ENCODE results near the gene ORM2. TPM values are rescaled to one million over a fixed set of nuclear protein-coding genes. Genes with fewer than 3 reads are reported as not detected.

Gene ORM2
- total and polyA plus RNA-seq, 2 of the 13 experiments (the other 11 are each of a cell fraction or from before 2014, with no cell fraction given) = 565 to 824 TPM

DNA sequence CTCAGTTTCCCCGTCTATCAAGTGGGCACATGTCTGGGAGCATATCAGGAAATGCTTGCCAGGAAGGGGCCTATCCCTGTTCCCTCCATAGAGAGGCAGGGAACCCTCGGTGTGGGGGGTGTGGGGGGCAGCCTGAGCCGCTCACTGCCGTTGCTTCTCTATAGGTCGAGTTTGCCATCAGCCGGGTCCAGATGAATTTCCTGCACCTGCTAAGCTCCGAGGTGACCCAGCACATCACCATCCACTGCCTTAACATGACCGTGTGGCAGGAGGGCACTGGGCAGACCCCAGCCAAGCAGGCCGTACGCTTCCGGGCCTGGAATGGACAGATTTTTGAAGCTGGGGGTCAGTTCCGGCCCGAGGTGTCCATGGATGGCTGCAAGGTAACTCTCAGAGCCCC lies 20.6 kb upstream of the ORM2 start:
- POLR2A ChIA-PET = no interaction called here
- ATAC-seq (no peak), FAIRE-seq (no peak), DNase-seq (ENCODE audit: low spot score) (no peak)
- Histone ChIP-seq H3K4me1 (ENCODE audit: insufficient read depth, low read length) (peaks cover 13% of the 10 kb centered on the region), H4K20me1 (ENCODE audit: insufficient read depth, low read length) (no peaks in the 10 kb centered on the region), H3K4me2 (ENCODE audit: low read depth, low read length) (no peak overlapping the region), H3K9ac (ENCODE audit: insufficient read depth, low read depth, low read length) (no peak overlapping the region), H3K4me3 (replicated peaks in 1 of 3; ENCODE audit: insufficient read depth in 1 of 3, low read depth in 2 of 3, low read length in 3 of 3) (no peak overlapping the region), H3K79me2 (ENCODE audit: insufficient read depth, low read length) (no peaks in the 10 kb centered on the region), H3K27me3 (ENCODE audit: control insufficient read depth in 1 of 2, insufficient read depth in 2 of 2, low read length in 2 of 2) (no peaks in the 10 kb centered on the region), H3K36me3 (replicated peaks in 1 of 2; ENCODE audit: control insufficient read depth in 1 of 2, insufficient read depth in 2 of 2, low read length in 2 of 2) (peaks cover 39 to 63% of the 10 kb centered on the region in 2 experiments), H3K27ac (ENCODE audit: extremely low read length, insufficient read depth, low read length) (no peak overlapping the region), H3K9me3 (ENCODE audit: low read length) (no peaks in the 10 kb centered on the region), H2AFZ (ENCODE audit: low read length) (no peak overlapping the region)
- no peak for TF ChIP-seq ZFP36L2 (CRISPR knock-in tag; IDR thresholded peaks at IDR 0.05)
- TF ChIP-seq ZNF629 (CRISPR knock-in tag; conservative IDR thresholded peaks at IDR 0.05) = peak; percentile 38; the same call in 1 of the 2 replicates
- intact Hi-C loops (cut with micrococcal nuclease; ENCODE audit: unreplicated experiment) = no loop called here
- in situ Hi-C loops (cut with HindIII; ENCODE audit: extremely low pct_ligation_motif_present, low pct_unique_long_range_greater_than_20kb) = no loop called here
- CTCF ChIA-PET (ENCODE audit: low intra/inter-chr PET ratio, low total read pairs) = no interaction called here
- no TSS peak for BruUV-seq (replicated peaks)
- WGBS (ENCODE audit: low lambda C conversion rate) = 93% methylated on average over 11 of the region's 13 CpGs

DNA sequence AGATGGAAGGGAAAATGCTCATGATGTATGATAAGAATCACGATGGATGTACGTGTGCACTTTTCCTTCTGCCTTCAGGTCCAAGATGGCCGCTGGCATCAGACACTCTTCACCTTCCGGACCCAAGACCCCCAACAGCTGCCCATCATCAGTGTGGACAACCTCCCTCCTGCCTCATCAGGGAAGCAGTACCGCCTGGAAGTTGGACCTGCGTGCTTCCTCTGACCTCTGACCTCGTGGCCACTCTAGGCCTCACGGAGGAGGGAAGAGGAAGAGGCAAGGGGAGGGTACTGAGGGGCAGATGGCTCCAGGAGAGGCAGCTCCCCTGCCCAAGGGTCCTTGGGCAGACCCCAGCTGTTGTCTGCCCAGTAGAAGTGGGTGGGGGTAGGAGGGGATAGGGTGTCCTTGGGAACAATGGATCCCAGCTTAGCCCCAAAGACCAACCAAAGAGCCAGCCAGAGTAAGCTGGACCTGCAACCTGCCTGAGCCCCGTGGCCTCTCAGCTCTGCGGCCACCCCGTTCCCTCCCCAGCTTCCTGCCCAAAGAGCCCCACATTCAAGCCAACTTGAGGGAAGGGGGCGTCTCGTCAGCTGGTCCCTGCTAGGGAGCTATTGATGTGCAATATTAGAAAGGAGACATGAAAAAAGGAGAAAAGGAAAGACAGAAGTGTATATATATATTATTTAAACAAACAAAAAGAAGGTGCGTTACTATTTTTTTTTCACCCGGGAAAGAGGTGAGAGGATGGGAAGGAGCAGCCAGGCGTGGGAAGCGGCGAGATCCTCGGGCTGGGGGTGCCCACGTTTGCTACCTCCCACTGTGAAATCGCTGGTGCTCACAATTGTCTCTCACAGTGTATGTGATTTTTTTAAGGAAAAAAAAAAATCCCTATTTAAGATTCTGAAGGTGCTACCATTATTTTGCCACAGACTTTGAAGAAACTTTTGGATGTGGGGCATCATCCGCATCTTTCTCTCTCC lies 18.9 kb upstream of the ORM2 start:
- no peaks in the 10 kb centered on the region for H3K27me3 ChIP-seq (ENCODE audit: control insufficient read depth in 1 of 2, insufficient read depth in 2 of 2, low read length in 2 of 2)
- ChIA-PET POLR2A (no interaction called here), CTCF (ENCODE audit: low intra/inter-chr PET ratio, low total read pairs) (no interaction called here)
- H3K9ac ChIP-seq (ENCODE audit: insufficient read depth, low read depth, low read length) = no peak overlapping the region
- in situ Hi-C loops (cut with HindIII; ENCODE audit: extremely low pct_ligation_motif_present, low pct_unique_long_range_greater_than_20kb) (no loop called here), intact Hi-C loops (cut with micrococcal nuclease; ENCODE audit: unreplicated experiment) (no loop called here)
- H4K20me1 ChIP-seq (ENCODE audit: insufficient read depth, low read length) = no peaks in the 10 kb centered on the region
- H3K36me3 ChIP-seq (replicated peaks in 1 of 2; ENCODE audit: control insufficient read depth in 1 of 2, insufficient read depth in 2 of 2, low read length in 2 of 2) = peaks cover 32 to 48% of the 10 kb centered on the region in 2 experiments
- no peak for TF ChIP-seq ZNF713 (CRISPR knock-in tag; IDR thresholded peaks at IDR 0.05)
- no peak for TF ChIP-seq ZNF207 (IDR thresholded peaks at IDR 0.05; ENCODE audit: borderline replicate concordance)
- no peak for TF ChIP-seq LCORL (IDR thresholded peaks at IDR 0.05)
- no peak for TF ChIP-seq LCORL (CRISPR knock-in tag; IDR thresholded peaks at IDR 0.05)
- TF ChIP-seq ATF1 (CRISPR knock-in tag; IDR thresholded peaks at IDR 0.05) = no peak
- no peak for TF ChIP-seq NFYC (CRISPR knock-in tag; IDR thresholded peaks at IDR 0.05)
- TF ChIP-seq PLRG1 (conservative IDR thresholded peaks at IDR 0.05) = no peak
- TF ChIP-seq, protein P1, sequence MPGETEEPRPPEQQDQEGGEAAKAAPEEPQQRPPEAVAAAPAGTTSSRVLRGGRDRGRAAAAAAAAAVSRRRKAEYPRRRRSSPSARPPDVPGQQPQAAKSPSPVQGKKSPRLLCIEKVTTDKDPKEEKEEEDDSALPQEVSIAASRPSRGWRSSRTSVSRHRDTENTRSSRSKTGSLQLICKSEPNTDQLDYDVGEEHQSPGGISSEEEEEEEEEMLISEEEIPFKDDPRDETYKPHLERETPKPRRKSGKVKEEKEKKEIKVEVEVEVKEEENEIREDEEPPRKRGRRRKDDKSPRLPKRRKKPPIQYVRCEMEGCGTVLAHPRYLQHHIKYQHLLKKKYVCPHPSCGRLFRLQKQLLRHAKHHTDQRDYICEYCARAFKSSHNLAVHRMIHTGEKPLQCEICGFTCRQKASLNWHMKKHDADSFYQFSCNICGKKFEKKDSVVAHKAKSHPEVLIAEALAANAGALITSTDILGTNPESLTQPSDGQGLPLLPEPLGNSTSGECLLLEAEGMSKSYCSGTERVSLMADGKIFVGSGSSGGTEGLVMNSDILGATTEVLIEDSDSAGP (CRISPR knock-in tag; IDR thresholded peaks at IDR 0.05; ENCODE audit: borderline replicate concordance) = no peak
- peak; percentile 55 for TF ChIP-seq AGO2 (optimal IDR thresholded peaks at IDR 0.05; ENCODE audit: low read depth, low read length)
- TF ChIP-seq DDIT3 (CRISPR knock-in tag; IDR thresholded peaks at IDR 0.05) = no peak
- TF ChIP-seq RBM22 (optimal IDR thresholded peaks at IDR 0.05; ENCODE audit: low read length) = peak; percentile 96
- no peak overlapping the region for H2AFZ ChIP-seq (ENCODE audit: low read length)
- H3K4me3 ChIP-seq (replicated peaks in 1 of 3; ENCODE audit: insufficient read depth in 1 of 3, low read depth in 2 of 3, low read length in 3 of 3) = no peak overlapping the region
- no peak for FAIRE-seq
- no peak for ATAC-seq
- H3K4me1 ChIP-seq (ENCODE audit: insufficient read depth, low read length) = peaks cover under 1% of the 10 kb centered on the region; the same call in 1 of the 2 replicates
- DNase-seq (ENCODE audit: low spot score) = no peak
- no peaks in the 10 kb centered on the region for H3K9me3 ChIP-seq (ENCODE audit: low read length)
- no TSS peak for BruUV-seq (replicated peaks)
- H3K27ac ChIP-seq (ENCODE audit: extremely low read length, insufficient read depth, low read length) = no peak overlapping the region
- no peaks in the 10 kb centered on the region for H3K79me2 ChIP-seq (ENCODE audit: insufficient read depth, low read length)
- 94% methylated on average over 22 of the region's 22 CpGs for WGBS (ENCODE audit: low lambda C conversion rate)
- H3K4me2 ChIP-seq (ENCODE audit: low read depth, low read length) = no peak overlapping the region

Measured in HepG2 (cell line).